ENCODE data around the gene UIMC1.

The UIMC1 gene

GRCh38 chr5:177027665-177028064 is 21.1 kb upstream of the UIMC1 start:
- TF ChIP-seq CTCF (IDR thresholded peaks at IDR 0.05; ENCODE audit: low read depth, low read length, poor library complexity, severe bottlenecking) (no peak), EZH2phosphoT487 (IDR thresholded peaks at IDR 0.05; ENCODE audit: borderline replicate concordance, low read length) (no peak)
- H3K9me3 ChIP-seq (ENCODE audit: control insufficient read depth, insufficient read depth, low read length) = no peaks in the 10 kb centered on the region
- H3K4me2 ChIP-seq (ENCODE audit: low read length) = no peak overlapping the region
- no peaks in the 10 kb centered on the region for H3K27me3 ChIP-seq (ENCODE audit: control insufficient read depth, low read length)
- peaks cover 19% of the 10 kb centered on the region for H3K4me1 ChIP-seq (ENCODE audit: control insufficient read depth, low read length)
- no peaks in the 10 kb centered on the region for H4K20me1 ChIP-seq (ENCODE audit: control insufficient read depth, insufficient read depth, low read depth, low read length)
- no peak overlapping the region for H3K4me3 ChIP-seq (ENCODE audit: low read length)
- H3K27ac ChIP-seq (ENCODE audit: low read depth, low read length) = no peak overlapping the region
- H3K79me2 ChIP-seq (ENCODE audit: control insufficient read depth, low read length) = peaks cover 90% of the 10 kb centered on the region
- no peaks in the 10 kb centered on the region for H3K9me2 ChIP-seq (replicated peaks; ENCODE audit: control insufficient read depth, low read length)
- no peaks in the 10 kb centered on the region for H3F3A ChIP-seq (ENCODE audit: control insufficient read depth, insufficient read depth)
- peaks cover 50% of the 10 kb centered on the region for H3K36me3 ChIP-seq (ENCODE audit: control insufficient read depth, low read length)

GRCh38 chr5:177025101-177025601 is 18.6 kb upstream of the UIMC1 start:
- H4K20me1 ChIP-seq (ENCODE audit: control insufficient read depth, insufficient read depth, low read depth, low read length) = no peaks in the 10 kb centered on the region
- peaks cover 39% of the 10 kb centered on the region for H3K36me3 ChIP-seq (ENCODE audit: control insufficient read depth, low read length)
- H3K4me3 ChIP-seq (ENCODE audit: low read length) = no peak overlapping the region
- peak overlapping the region; percentile 46 for H3K4me2 ChIP-seq (ENCODE audit: low read length)
- H3K9me3 ChIP-seq (ENCODE audit: control insufficient read depth, insufficient read depth, low read length) = no peaks in the 10 kb centered on the region
- no peaks in the 10 kb centered on the region for H3F3A ChIP-seq (ENCODE audit: control insufficient read depth, insufficient read depth)
- peaks cover 87% of the 10 kb centered on the region for H3K79me2 ChIP-seq (ENCODE audit: control insufficient read depth, low read length)
- no peak for TF ChIP-seq CTCF (IDR thresholded peaks at IDR 0.05; ENCODE audit: low read depth, low read length, poor library complexity, severe bottlenecking)
- no peak for TF ChIP-seq EZH2phosphoT487 (IDR thresholded peaks at IDR 0.05; ENCODE audit: borderline replicate concordance, low read length)
- H3K27ac ChIP-seq (ENCODE audit: low read depth, low read length) = no peak overlapping the region
- H3K4me1 ChIP-seq (ENCODE audit: control insufficient read depth, low read length) = peaks cover 31% of the 10 kb centered on the region
- H3K9me2 ChIP-seq (replicated peaks; ENCODE audit: control insufficient read depth, low read length) = no peaks in the 10 kb centered on the region
- H3K27me3 ChIP-seq (ENCODE audit: control insufficient read depth, low read length) = no peaks in the 10 kb centered on the region

- peak overlapping the region; percentile 16; the same call in 1 of the 2 replicates for H3K4me3 ChIP-seq (ENCODE audit: low read length)
- H4K20me1 ChIP-seq (ENCODE audit: control insufficient read depth, insufficient read depth, low read depth, low read length) = no peaks in the 10 kb centered on the region
- H3F3A ChIP-seq (ENCODE audit: control insufficient read depth, insufficient read depth) = no peaks in the 10 kb centered on the region
- peaks cover 81% of the 10 kb centered on the region for H3K79me2 ChIP-seq (ENCODE audit: control insufficient read depth, low read length)
- peaks cover 36% of the 10 kb centered on the region for H3K36me3 ChIP-seq (ENCODE audit: control insufficient read depth, low read length)
- H3K27ac ChIP-seq (ENCODE audit: low read depth, low read length) = no peak overlapping the region
- H3K4me2 ChIP-seq (ENCODE audit: low read length) = peak overlapping the region; percentile 46
- no peak for TF ChIP-seq CTCF (IDR thresholded peaks at IDR 0.05; ENCODE audit: low read depth, low read length, poor library complexity, severe bottlenecking)
- no peak for TF ChIP-seq EZH2phosphoT487 (IDR thresholded peaks at IDR 0.05; ENCODE audit: borderline replicate concordance, low read length)
- no peaks in the 10 kb centered on the region for H3K27me3 ChIP-seq (ENCODE audit: control insufficient read depth, low read length)
- peaks cover 31% of the 10 kb centered on the region for H3K4me1 ChIP-seq (ENCODE audit: control insufficient read depth, low read length)
- H3K9me3 ChIP-seq (ENCODE audit: control insufficient read depth, insufficient read depth, low read length) = no peaks in the 10 kb centered on the region
- H3K9me2 ChIP-seq (replicated peaks; ENCODE audit: control insufficient read depth, low read length) = no peaks in the 10 kb centered on the region
These were observed 18.0 kb upstream of the UIMC1 start for GRCh38 chr5:177024559-177024958.
